Dermis blood vessel endothelial cell (primary cell): ENCODE results near the gene WBP1L. TPM values are rescaled to one million over a fixed set of nuclear protein-coding genes. Genes with fewer than 3 reads are reported as not detected.
"Not testable (repeated sequence)": the region's sequence is repeated elsewhere in the genome, so short reads cannot be mapped to it uniquely, and the experiment has no call there.

Experiments used
- DNase-seq: peaks from one replicate; pipeline ENCODE4 v3.0.0; 2010
- total RNA-seq: library from RNA; depleted of rRNA; stranded (reverse); fragments of >200 nt; gene quantifications from 2 replicates; pipeline ENCODE4 v1.2.3, GENCODE V29; 2014

Gene WBP1L
- total RNA-seq, 1 donor from 2014 or later: 73.9 TPM

DNA sequence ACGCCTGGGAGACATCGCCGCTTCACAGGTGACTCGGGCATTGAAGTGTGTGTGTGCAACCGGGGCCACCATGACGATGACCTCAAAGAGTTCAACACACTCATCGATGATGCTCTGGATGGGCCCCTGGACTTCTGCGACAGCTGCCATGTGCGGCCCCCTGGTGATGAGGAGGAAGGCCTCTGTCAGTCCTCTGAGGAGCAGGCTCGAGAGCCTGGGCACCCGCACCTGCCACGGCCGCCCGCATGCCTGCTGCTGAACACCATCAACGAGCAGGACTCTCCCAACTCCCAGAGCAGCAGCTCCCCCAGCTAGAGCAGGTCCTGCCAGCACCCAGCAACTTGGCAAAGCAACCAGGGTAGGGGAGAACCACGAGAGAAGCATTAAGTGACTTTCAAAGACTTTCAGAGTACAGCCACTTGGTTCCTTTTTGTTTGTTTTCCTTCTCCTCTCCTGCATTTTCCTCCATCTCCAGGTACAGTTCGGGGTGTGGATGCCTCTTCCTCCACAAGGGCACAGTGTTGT is 69.3 kb downstream of the WBP1L start:
- no peak for DNase-seq

DNA sequence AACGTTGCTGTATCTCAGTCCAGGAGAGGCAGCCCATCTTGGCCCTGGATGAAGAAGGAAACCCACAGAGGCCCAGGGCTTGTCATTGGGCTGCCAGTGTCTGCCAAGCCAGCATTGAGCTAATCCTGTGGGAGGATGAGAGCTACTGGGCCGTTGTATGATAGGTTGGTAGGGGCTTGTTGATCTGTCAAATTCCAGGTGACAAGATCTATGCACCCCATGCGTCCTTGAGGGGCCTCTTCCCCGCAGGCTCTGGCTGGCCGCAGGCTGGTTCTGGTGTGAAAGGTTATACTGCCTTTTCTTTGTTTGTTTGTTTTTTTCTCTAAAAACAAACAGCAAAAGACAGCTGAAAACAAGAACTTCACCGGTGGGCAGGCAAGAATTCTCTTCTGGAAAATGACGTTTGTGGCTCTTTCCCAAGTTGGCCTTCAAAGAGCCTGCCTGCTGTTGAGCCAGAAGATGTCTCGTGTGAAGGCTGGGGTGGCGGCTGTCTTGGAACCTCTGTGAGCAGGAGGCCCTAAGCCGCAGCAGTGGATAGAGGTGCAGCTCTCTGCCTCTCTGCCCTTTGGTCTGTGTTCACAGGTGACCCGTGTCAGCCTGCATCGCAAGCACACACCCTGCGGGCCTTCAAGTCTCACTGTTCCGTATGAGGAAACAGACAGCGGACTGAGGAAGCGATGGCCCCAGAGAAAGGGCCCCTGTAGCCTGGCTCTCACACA is 70.1 kb downstream of the WBP1L start:
- peak; percentile 56 for DNase-seq

DNA sequence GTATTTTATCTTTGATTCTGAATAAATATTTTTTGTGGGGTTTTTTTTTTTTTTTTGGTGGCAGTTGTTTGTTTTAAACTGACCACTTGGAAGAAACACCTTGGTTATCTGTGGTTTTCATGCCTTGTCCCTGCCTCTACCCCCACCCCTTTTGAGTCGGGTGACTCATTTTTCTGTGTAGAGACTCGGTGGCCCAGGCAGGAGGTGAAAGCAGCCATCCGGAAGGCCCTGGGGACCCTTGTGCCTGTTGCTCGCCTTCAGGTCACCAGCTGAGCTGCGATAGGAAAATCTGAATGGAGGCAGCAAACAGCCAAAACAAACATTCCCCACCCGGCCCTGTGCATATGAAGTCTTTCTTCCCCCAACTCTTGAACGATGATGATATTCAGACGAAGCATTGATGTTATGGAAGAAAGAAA is 70.7 kb downstream of the WBP1L start:
- DNase-seq: peak; percentile 94

DNA sequence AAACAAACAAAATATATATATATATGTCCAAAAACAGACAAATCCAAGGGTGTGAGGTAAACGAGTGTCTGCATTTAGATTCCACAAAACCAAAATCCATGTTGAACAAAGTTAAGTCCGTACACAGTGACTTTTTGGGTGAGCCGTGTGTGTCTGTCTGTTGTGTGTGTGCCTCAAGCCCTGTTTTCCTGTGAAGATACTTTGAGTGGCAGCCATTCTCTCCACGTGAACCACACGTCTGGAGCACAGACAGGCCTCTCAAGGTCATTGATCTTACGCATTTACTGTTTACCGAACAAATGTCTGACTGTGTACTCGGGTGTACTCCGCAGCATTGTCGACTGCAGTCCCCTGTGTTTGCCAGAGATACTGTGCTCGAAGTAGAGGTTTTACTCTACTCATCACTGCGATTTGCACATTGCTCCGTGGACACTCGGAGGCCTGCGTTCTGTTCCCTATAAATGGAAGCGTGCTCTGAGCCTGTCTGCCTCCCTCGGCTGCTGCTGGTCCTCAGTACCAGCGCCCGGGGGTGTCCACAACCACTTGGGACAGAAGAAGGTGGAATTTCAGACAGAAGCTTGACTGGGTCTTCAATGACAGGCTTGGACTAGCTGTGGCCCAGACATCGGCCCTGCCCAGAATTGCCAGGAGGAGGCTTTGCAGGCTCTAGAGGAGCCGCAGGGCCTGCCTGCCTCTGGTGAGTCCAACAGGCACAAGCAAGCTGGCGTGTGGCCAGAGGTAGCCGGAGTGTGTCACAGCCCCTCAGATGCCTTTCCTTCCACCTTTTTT is 71.3 kb downstream of the WBP1L start:
- DNase-seq: peak; percentile 88

DNA sequence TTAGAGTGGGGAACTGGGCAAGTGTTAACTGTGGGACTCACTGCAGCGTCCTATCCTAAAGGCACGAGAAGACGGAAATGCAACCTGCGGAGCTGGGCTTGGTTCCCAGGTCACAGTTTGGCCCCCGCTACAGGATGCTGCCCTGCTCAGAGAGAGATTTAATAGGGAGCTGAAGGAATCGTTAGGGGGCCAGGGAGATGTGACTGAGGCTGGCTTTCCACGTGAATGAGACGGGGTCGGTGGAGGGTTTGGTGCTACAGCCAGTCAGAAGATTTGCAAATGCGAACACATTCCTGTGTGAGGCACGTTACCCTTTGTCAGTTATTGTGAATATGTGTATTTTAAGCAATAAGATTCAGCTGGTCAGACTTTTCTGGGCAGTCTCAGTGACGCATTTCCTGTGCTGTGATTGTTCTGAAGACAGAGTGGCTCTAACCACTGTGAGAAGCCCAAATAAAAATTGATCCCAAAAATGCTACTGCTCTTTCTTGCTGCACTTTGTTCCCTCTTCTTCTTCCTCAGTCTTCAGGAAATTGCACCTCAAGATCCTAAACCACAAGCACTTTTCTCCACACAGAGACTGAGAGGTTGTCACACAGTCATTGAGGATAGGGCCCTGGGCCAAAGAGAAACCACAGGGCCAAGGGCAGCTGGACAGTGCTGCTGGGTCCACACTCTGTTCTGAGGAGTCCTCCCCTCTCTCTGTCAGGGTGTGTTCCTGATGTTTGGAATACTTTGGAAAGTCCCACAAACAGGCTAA is 72.2 kb downstream of the WBP1L start:
- peak; percentile 95 for DNase-seq

GRCh38 chr10:102817175-102817574 is 73.4 kb downstream of the WBP1L start:
- no peak for DNase-seq

DNA sequence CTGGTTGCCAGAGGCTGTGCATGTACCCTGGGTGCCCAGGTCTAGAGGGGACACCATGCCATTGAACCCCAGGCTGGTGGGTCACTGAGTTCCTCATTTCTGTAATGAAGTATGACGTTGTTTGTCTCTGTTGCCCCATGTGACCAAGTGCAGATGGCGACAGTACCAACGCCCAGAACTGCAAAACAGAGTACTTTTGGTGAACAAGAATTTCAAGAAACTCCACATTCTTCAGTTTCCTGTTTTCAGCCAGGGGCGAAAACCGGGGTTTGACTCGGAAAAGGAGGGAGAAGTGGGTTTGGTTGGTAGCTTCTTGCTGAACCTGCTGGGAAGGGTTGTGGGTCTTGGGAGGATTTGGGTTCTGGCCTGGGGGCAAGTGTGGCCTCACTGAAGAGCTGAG is 75.3 kb downstream of the WBP1L start:
- DNase-seq: no peak

GRCh38 chr10:102820008-102820407 is 76.3 kb downstream of the WBP1L start:
- DNase-seq: not testable (repeated sequence)

GRCh38 chr10:102822222-102822621 is 78.5 kb downstream of the WBP1L start:
- DNase-seq: no peak

- DNase-seq: no peak
Observed at GRCh38 chr10:102824664-102825063, 80.9 kb downstream of the WBP1L start.

- DNase-seq: no peak
Observed at GRCh38 chr10:102826148-102826796, 82.5 kb downstream of the WBP1L start.

DNA sequence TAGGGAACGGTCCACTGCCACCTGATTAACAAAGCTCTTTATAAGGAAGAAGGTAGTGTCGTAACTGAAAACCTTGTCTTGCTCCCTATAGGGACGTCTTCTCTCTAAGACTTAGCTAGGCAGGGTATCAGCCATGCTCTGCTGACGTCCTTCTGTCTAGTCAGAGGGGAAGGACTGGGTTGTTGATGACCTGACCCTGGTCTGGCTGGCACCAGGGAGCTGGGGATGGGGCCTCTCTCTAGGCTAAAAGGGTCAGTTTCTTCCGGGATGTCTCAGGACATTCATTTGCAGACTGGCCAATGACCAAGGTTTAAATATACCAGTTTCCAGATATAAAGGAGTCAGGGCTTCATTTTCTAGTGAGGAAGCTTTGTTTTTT is 83.8 kb downstream of the WBP1L start:
- no peak for DNase-seq

GRCh38 chr10:102831322-102832071 is 87.7 kb downstream of the WBP1L start:
- DNase-seq: no peak

DNA sequence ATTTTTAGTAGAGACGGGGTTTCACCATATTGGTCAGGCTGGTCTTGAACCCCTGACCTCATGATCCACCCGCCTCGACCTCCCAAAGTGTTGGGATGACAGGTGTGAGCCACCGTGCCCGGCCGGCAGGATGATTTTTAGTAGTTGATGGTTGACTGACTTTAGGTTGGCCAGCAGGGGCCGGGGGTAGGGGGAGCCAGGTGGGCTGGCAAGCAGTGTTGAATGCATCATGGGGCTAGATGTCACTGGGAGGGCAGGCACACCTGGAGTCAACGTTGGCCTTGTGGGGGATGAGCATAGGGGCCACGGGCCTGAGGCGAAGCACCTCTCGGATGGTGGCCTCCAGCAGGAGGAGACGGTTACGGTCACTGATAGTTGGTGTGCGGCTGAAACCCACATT is 88.5 kb downstream of the WBP1L start:
- no peak for DNase-seq

- DNase-seq: no peak
Observed at GRCh38 chr10:102832987-102833386, 89.2 kb downstream of the WBP1L start.

DNA sequence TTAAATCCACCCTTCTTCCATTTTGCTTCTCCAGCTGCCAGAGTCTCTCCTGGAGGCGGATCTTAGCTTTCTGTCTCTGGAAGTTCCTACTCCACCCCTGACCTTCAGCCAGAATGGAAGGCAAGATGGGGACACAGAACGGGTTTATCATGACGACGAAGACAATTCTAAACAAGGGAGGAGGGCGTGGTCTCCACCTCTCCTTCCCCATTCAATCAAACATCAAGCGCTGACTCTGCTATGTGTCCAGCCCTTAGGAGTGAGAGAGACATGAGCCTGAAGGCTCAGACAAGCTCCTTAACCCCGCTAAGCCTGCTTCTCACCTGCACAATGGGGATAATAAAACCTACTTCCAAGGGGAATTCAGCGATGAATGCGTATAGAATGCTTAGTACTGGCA is 90.4 kb downstream of the WBP1L start:
- no peak for DNase-seq

DNA sequence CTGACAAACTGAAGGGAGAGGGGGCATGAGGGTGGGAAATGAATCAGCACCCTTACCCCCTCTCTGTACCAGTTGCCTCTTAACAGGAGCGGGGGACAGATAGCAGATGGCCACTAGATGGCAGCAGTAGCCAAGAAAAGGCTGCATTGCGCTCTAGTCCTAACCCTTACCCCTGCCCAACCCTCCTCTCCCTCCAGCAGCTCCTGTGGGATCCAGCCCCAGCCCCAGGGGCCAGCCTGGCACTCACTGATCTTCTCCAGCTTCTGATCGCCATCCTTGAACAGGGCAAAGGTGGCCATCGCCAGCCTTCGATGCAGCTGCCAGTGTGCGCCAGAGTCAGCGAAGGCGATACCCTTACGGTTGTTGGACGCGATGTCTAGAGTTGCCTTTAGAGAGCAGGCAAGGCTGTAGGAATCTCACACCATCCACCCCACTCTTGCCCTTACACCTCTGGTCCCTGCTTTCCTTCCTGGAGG is 91.3 kb downstream of the WBP1L start:
- DNase-seq: peak; percentile 89

GRCh38 chr10:102837230-102837721 is 93.5 kb downstream of the WBP1L start, which contains the start of gene CYP17A1:
Gene CYP17A1 (minus strand): TSS chr10:102837413. CDS start chr10:102837361, 52 bp downstream.
- DNase-seq: no peak

DNA sequence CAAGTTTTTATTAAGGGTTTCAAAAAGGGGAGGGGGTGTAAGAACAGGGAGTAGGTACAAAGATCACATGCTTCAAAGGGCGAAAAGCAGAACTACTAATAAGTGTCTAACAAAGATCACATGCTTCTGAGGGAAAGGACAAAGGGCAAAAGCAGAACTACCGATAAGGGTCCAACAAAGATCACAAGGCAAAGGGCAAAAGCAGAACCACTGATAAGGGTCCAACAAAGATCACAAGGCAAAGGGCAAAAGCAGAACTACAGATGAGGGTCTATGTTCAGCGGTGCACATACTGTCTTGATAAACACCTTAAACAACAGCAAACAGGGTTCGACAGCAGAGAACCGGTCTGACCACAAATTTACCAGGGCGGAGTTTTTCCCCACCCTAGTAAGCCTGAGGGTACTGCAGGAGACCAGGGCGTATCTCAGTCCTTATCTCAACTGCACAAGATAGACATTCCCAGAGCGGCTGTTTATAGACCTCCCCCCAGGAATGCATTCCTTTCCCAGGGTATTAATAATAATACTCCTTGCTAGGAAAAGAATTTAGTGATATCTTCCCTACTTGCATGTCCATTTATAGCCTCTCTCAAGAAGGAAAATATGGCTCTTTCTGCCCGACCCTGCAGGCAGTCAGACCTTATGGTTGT is 94.7 kb downstream of the WBP1L start:
- not testable (repeated sequence) for DNase-seq

- DNase-seq: no peak
Observed at GRCh38 chr10:102841827-102842345, 98.1 kb downstream of the WBP1L start.

- not testable (repeated sequence) for DNase-seq
Observed at GRCh38 chr10:102843139-102843538, 99.4 kb downstream of the WBP1L start.
